A549 (cell line): ENCODE data around the gene ACE2.

Experiments
- CBX8 ChIP-seq: fragments of 200-600 bp; sonication (generic); IDR thresholded peaks from 2 replicates; pipeline ENCODE4 v1.6.1; 2016
- CTCF ChIP-seq: fragments of >200 bp; sonication (Bioruptor Twin); formaldehyde crosslinking; IDR thresholded peaks from 3 replicates; pipeline ENCODE4 v1.5.1; 2016
- EHF ChIP-seq: fragments of 250-450 bp; sonication (Bioruptor Pico); IDR thresholded peaks from 2 replicates; pipeline ENCODE4 v1.5.0; 2020; ENCODE audit warnings: mild to moderate bottlenecking
- ELK1 ChIP-seq: fragments of 150-350 bp; IDR thresholded peaks from 2 replicates; pipeline ENCODE4 v1.6.1; 2014; ENCODE audit warnings: low read depth, mild to moderate bottlenecking, low read length
- EP300 ChIP-seq, 2 experiments: fragments of >200 bp; sonication (Bioruptor Twin); formaldehyde crosslinking; IDR thresholded peaks; 2 replicates in 1 of 2; 3 replicates in 1 of 2; pipeline ENCODE4 v1.6.1; 2016 to 2017
- KDM1A ChIP-seq: fragments of 200-600 bp; sonication (generic); IDR thresholded peaks from 2 replicates; pipeline ENCODE4 v1.6.1; 2016; ENCODE audit warnings: low read depth, mild to moderate bottlenecking
- MAZ ChIP-seq: fragments of 150-350 bp; IDR thresholded peaks from 2 replicates; pipeline ENCODE4 v1.6.1; 2014; ENCODE audit warnings: antibody characterized with exemption, low read depth, low read length, borderline replicate concordance
- MYC ChIP-seq: IDR thresholded peaks from 2 replicates; pipeline ENCODE4 v1.6.1; 2012; ENCODE audit warnings: mild to moderate bottlenecking, inconsistent platforms, low read length, improper control_type of control experiment, borderline replicate concordance
- PBX3 ChIP-seq: IDR thresholded peaks from 2 replicates; pipeline ENCODE4 v1.6.1; 2012
- REST ChIP-seq: fragments of 200-600 bp; sonication (generic); IDR thresholded peaks from 2 replicates; pipeline ENCODE4 v1.6.1; 2016; ENCODE audit warnings: antibody characterized with exemption, mild to moderate bottlenecking, moderate library complexity
- TFCP2L1 ChIP-seq: fragments of 250-450 bp; sonication (Bioruptor Pico); IDR thresholded peaks from 2 replicates; pipeline ENCODE4 v1.5.0; 2021; ENCODE audit warnings: mild to moderate bottlenecking
- ZNF302 ChIP-seq: fragments of 250-450 bp; sonication (Bioruptor Pico); IDR thresholded peaks from 2 replicates; pipeline ENCODE4 v1.9.0; 2021; ENCODE audit warnings: inconsistent platforms, mild to moderate bottlenecking, moderate library complexity

GRCh38 chrX:15514279-15514678 is 86.5 kb downstream of the ACE2 start:
- no peak for TF ChIP-seq EHF (CRISPR knock-in tag)
- no peak for TF ChIP-seq MAZ
- TF ChIP-seq CTCF = no peak
- no peak for TF ChIP-seq MYC
- TF ChIP-seq EP300 (IDR thresholded peaks at IDR 0.05) = no peak
- TF ChIP-seq ZNF302 = no peak
- no peak for TF ChIP-seq PBX3
- no peak for TF ChIP-seq TFCP2L1 (CRISPR knock-in tag)
- TF ChIP-seq KDM1A = no peak
- no peak for TF ChIP-seq REST
- TF ChIP-seq ELK1 = no peak
- TF ChIP-seq CBX8 = no peak
